Activated CD4-positive, alpha-beta T cell treated with anti-CD3 and anti-CD28 coated beads, Interleukin-2, amount 10 ng/mL, durations not matched to agents 7 days and 5 days (primary cell): Measurements from ENCODE around the gene LFNG. TPM values are rescaled to one million over a fixed set of nuclear protein-coding genes. Genes with fewer than 3 reads are reported as not detected.
"Not testable (repeated sequence)": the region's sequence is repeated elsewhere in the genome, so short reads cannot be mapped to it uniquely, and the experiment has no call there.

Experiments
- CTCF ChIA-PET: fragments of 350-600 bp; sonication (Branson Sonifier 250); formaldehyde crosslinking; loops from one replicate; lab custom pipeline; 2021; ENCODE audit warnings: antibody characterized with exemption; lab: Charles Lee
- POLR2A ChIA-PET: fragments of 350-600 bp; sonication (Branson Sonifier 250); formaldehyde crosslinking; loops from one replicate; lab custom pipeline; 2021; ENCODE audit warnings: antibody characterized with exemption; lab: Charles Lee
- DNase-seq: peaks from one replicate; pipeline ENCODE4 v3.0.0-alpha.2; 2020
- H3K27ac Mint-ChIP-seq: one replicate; pipeline ENCODE4 v1.8.0; 2021; ENCODE audit warnings: mild to moderate bottlenecking, moderate library complexity, mixed read lengths
- H3K27me3 Mint-ChIP-seq: one replicate; pipeline ENCODE4 v1.8.0; 2021; ENCODE audit warnings: mixed read lengths
- H3K36me3 Mint-ChIP-seq: one replicate; pipeline ENCODE4 v1.8.0; 2021; ENCODE audit warnings: low read depth, mixed read lengths
- H3K4me1 Mint-ChIP-seq: one replicate; pipeline ENCODE4 v1.8.0; 2021; ENCODE audit warnings: mixed read lengths
- H3K4me3 Mint-ChIP-seq: one replicate; pipeline ENCODE4 v1.8.0; 2021; ENCODE audit warnings: mild to moderate bottlenecking, moderate library complexity, mixed read lengths
- H3K9me3 Mint-ChIP-seq: one replicate; pipeline ENCODE4 v1.8.0; 2021; ENCODE audit warnings: mixed read lengths
- total RNA-seq, 2 experiments: library from RNA; stranded (reverse); gene quantifications; one replicate each; pipeline ENCODE4 v1.2.3, GENCODE V29; 2021

Gene LFNG
- total RNA-seq, 2 experiments from 2014 or later = 93.3 to 109 TPM

- CTCF ChIA-PET, POLR2A ChIA-PET, H3K9me3 Mint-ChIP-seq, DNase-seq, H3K27me3 Mint-ChIP-seq, H3K4me3 Mint-ChIP-seq: not testable (repeated sequence)
- H3K27ac Mint-ChIP-seq = peak overlapping the region; percentile 57
- peaks cover 21% of the 10 kb centered on the region for H3K36me3 Mint-ChIP-seq
- peaks cover 44% of the 10 kb centered on the region for H3K4me1 Mint-ChIP-seq
These were observed 12.7 kb downstream of the LFNG start for GRCh38 chr7:2532199-2532772.

- peaks cover 17% of the 10 kb centered on the region for H3K36me3 Mint-ChIP-seq
- peaks cover 39% of the 10 kb centered on the region for H3K4me1 Mint-ChIP-seq
- H3K27ac Mint-ChIP-seq, POLR2A ChIA-PET, H3K27me3 Mint-ChIP-seq, DNase-seq, H3K9me3 Mint-ChIP-seq, CTCF ChIA-PET, H3K4me3 Mint-ChIP-seq: not testable (repeated sequence)
These were observed 13.2 kb downstream of the LFNG start for GRCh38 chr7:2532816-2533215.

GRCh38 chr7:2533566-2533965 lies 14.0 kb downstream of the LFNG start:
- POLR2A ChIA-PET, H3K27ac Mint-ChIP-seq, DNase-seq, H3K27me3 Mint-ChIP-seq, H3K9me3 Mint-ChIP-seq, CTCF ChIA-PET, H3K4me3 Mint-ChIP-seq: not testable (repeated sequence)
- Mint-ChIP-seq H3K36me3 (peaks cover 11% of the 10 kb centered on the region), H3K4me1 (peaks cover 31% of the 10 kb centered on the region)

- H3K27me3 Mint-ChIP-seq, CTCF ChIA-PET, H3K27ac Mint-ChIP-seq, H3K9me3 Mint-ChIP-seq, H3K4me3 Mint-ChIP-seq, POLR2A ChIA-PET, H3K36me3 Mint-ChIP-seq, DNase-seq: not testable (repeated sequence)
- H3K4me1 Mint-ChIP-seq = peaks cover 25% of the 10 kb centered on the region
These were observed 14.6 kb downstream of the LFNG start for GRCh38 chr7:2534214-2534613.

- not testable (repeated sequence) for H3K4me1 Mint-ChIP-seq
These were observed 16.5 kb downstream of the LFNG start for GRCh38 chr7:2535872-2536627.

GRCh38 chr7:2537981-2538851 lies 18.6 kb downstream of the LFNG start:
- ChIA-PET POLR2A (no interaction called here), CTCF (no interaction called here)
- no peaks in the 10 kb centered on the region for H3K27me3 Mint-ChIP-seq
- no peak for DNase-seq
- no peak overlapping the region for H3K4me3 Mint-ChIP-seq
- H3K27ac Mint-ChIP-seq = no peak overlapping the region
- peaks cover 3% of the 10 kb centered on the region for H3K36me3 Mint-ChIP-seq
- no peaks in the 10 kb centered on the region for H3K9me3 Mint-ChIP-seq
- H3K4me1 Mint-ChIP-seq = no peaks in the 10 kb centered on the region

More at GRCh38 chr7:2535872-2536627, 16.5 kb downstream of the LFNG start:
- DNase-seq, H3K27me3 Mint-ChIP-seq, POLR2A ChIA-PET, H3K36me3 Mint-ChIP-seq, H3K9me3 Mint-ChIP-seq, H3K4me3 Mint-ChIP-seq: not testable (repeated sequence)
- peak overlapping the region; percentile 46 for H3K27ac Mint-ChIP-seq
- CTCF ChIA-PET = interaction anchor here (0.6 kb wide), 1 partner anchor 14 kb away, joined by 3 read pairs; no protein-coding TSS in a partner anchor

GRCh38 chr7:2539031-2539911 lies 19.7 kb downstream of the LFNG start:
- DNase-seq = no peak
- no peaks in the 10 kb centered on the region for H3K27me3 Mint-ChIP-seq
- H3K9me3 Mint-ChIP-seq = no peaks in the 10 kb centered on the region
- POLR2A ChIA-PET = no interaction called here
- no peak overlapping the region for H3K27ac Mint-ChIP-seq
- no peak overlapping the region for H3K4me3 Mint-ChIP-seq
- H3K4me1 Mint-ChIP-seq = no peaks in the 10 kb centered on the region
- H3K36me3 Mint-ChIP-seq = peaks cover 3% of the 10 kb centered on the region
- CTCF ChIA-PET = interaction anchor here (0.6 to 0.8 kb wide), 2 partner anchors 15 to 179 kb away, joined by 3 to 4 read pairs; no protein-coding TSS in a partner anchor

- no peak for DNase-seq
- Mint-ChIP-seq H3K4me1 (no peaks in the 10 kb centered on the region), H3K36me3 (peaks cover 6% of the 10 kb centered on the region), H3K27ac (no peak overlapping the region), H3K27me3 (no peaks in the 10 kb centered on the region), H3K4me3 (no peak overlapping the region), H3K9me3 (no peaks in the 10 kb centered on the region)
- ChIA-PET POLR2A (no interaction called here), CTCF (interaction anchor here (0.6 to 0.8 kb wide), 2 partner anchors 14 to 179 kb away, joined by 3 to 4 read pairs; no protein-coding TSS in a partner anchor)
These were observed 20.6 kb downstream of the LFNG start for GRCh38 chr7:2540133-2540532.

GRCh38 chr7:2540641-2541051 lies 21.1 kb downstream of the LFNG start:
- peaks cover 7% of the 10 kb centered on the region for H3K36me3 Mint-ChIP-seq
- H3K4me3 Mint-ChIP-seq = no peak overlapping the region
- H3K27me3 Mint-ChIP-seq = no peaks in the 10 kb centered on the region
- no peaks in the 10 kb centered on the region for H3K9me3 Mint-ChIP-seq
- no peak overlapping the region for H3K27ac Mint-ChIP-seq
- ChIA-PET POLR2A (no interaction called here), CTCF (no interaction called here)
- DNase-seq = no peak
- no peaks in the 10 kb centered on the region for H3K4me1 Mint-ChIP-seq

- Mint-ChIP-seq H3K27ac (no peak overlapping the region), H3K4me3 (no peak overlapping the region), H3K9me3 (no peaks in the 10 kb centered on the region), H3K27me3 (no peaks in the 10 kb centered on the region), H3K4me1 (no peaks in the 10 kb centered on the region), H3K36me3 (peaks cover 9% of the 10 kb centered on the region)
- CTCF ChIA-PET = no interaction called here
- DNase-seq = no peak
- POLR2A ChIA-PET = no interaction called here
These were observed 21.9 kb downstream of the LFNG start for GRCh38 chr7:2541291-2542010.

- POLR2A ChIA-PET = no interaction called here
- no peaks in the 10 kb centered on the region for H3K27me3 Mint-ChIP-seq
- H3K4me3 Mint-ChIP-seq = no peak overlapping the region
- no peak overlapping the region for H3K27ac Mint-ChIP-seq
- H3K36me3 Mint-ChIP-seq = peaks cover 13% of the 10 kb centered on the region
- CTCF ChIA-PET = no interaction called here
- DNase-seq = no peak
- no peaks in the 10 kb centered on the region for H3K4me1 Mint-ChIP-seq
- no peaks in the 10 kb centered on the region for H3K9me3 Mint-ChIP-seq
These were observed 22.7 kb downstream of the LFNG start for GRCh38 chr7:2542011-2542915.
